ENCODE measurements around the gene PRSS53.

The PRSS53 gene

GRCh38 chr16:31094088-31094423 lies 5.3 kb upstream of the PRSS53 start:
- TF ChIP-seq CTCF (IDR thresholded peaks at IDR 0.05), result no peak

- TF ChIP-seq CTCF (IDR thresholded peaks at IDR 0.05), result no peak
Observed at GRCh38 chr16:31093132-31093703, 4.5 kb upstream of the PRSS53 start.

- no peak for TF ChIP-seq CTCF (IDR thresholded peaks at IDR 0.05)
Observed at GRCh38 chr16:31092330-31092729, 3.6 kb upstream of the PRSS53 start.

GRCh38 chr16:31090540-31090939 lies 1.8 kb upstream of the PRSS53 start:
- TF ChIP-seq CTCF (IDR thresholded peaks at IDR 0.05), result no peak

GRCh38 chr16:31089199-31089598 lies 456 bp upstream of the PRSS53 start:
- no peak for TF ChIP-seq CTCF (IDR thresholded peaks at IDR 0.05)

GRCh38 chr16:31087971-31088370 lies 772 bp downstream of the PRSS53 start:
- no peak for TF ChIP-seq CTCF (IDR thresholded peaks at IDR 0.05)

- no peak for TF ChIP-seq CTCF (IDR thresholded peaks at IDR 0.05)
Observed at GRCh38 chr16:31087481-31087880, 1.3 kb downstream of the PRSS53 start.

- no peak for TF ChIP-seq CTCF (IDR thresholded peaks at IDR 0.05)
Observed at GRCh38 chr16:31086629-31086906, 2.2 kb downstream of the PRSS53 start.
